Uterus (tissue), 4 donors: Measurements from ENCODE around the gene SLC16A3. TPM values are rescaled to one million over a fixed set of nuclear protein-coding genes. Genes with fewer than 3 reads are reported as not detected.

Source experiments
- DNase-seq, 2 donors: peaks; one replicate each; pipeline ENCODE4 v3.0.0-alpha.2; 2019 to 2020
- H3K27ac ChIP-seq, 2 donors: fragments of 200-600 bp; sonication (generic); 1 replicate in 1 of 2; 2 replicates in 1 of 2; pipeline ENCODE4 v1.5.1; 2016 to 2018
- H3K27me3 ChIP-seq, 2 donors: fragments of 200-600 bp; sonication (generic); one replicate each; pipeline ENCODE4 v1.5.1; 2018 to 2019; ENCODE audit warnings: control low read depth in 1 of 2
- H3K36me3 ChIP-seq, 2 donors: fragments of 200-600 bp; sonication (generic); one replicate each; pipeline ENCODE4 v1.5.1; 2019; ENCODE audit warnings: control low read depth in 1 of 2
- H3K4me1 ChIP-seq, 2 donors: fragments of 200-600 bp; sonication (generic); one replicate each; pipeline ENCODE4 v1.5.1; 2018 to 2019; ENCODE audit warnings: control low read depth in 1 of 2
- H3K4me3 ChIP-seq, 2 donors: fragments of 200-600 bp; sonication (generic); 1 replicate in 1 of 2; 2 replicates in 1 of 2; pipeline ENCODE4 v1.5.1; 2018 to 2019; ENCODE audit warnings: mild to moderate bottlenecking in 1 of 2
- H3K9me3 ChIP-seq, 2 donors: fragments of 200-600 bp; sonication (generic); one replicate each; pipeline ENCODE4 v1.5.1; 2019; ENCODE audit warnings: control low read depth in 1 of 2
- POLR2A ChIP-seq, 2 donors: fragments of 450-650 bp; IDR thresholded peaks; one replicate each; pipeline ENCODE4 v1.6.1; 2016; ENCODE audit warnings: antibody characterized with exemption in 2 of 2, mild to moderate bottlenecking in 1 of 2, moderate library complexity in 1 of 2
- intact Hi-C: fragments of 100-400 bp; cut with DNase I; formaldehyde crosslinking; loops from one replicate; pipeline ENCODE4 v1.15.1; 2023; ENCODE audit warnings: low total_unique reads
- total RNA-seq, 4 donors: library from RNA; depleted of rRNA in 3 of 4; stranded (reverse); fragments of >200 nt in 3 of 4; gene quantifications; one replicate each; pipeline versions ENCODE4 v1.1.0 to v1.2.4, GENCODE V29; 2014 to 2023
- TF ChIP-seq, protein P1 (sequence below), 4 experiments: fragments of 200-600 bp in 2 of 4; fragments of 450-650 bp in 2 of 4; sonication (generic) in 2 of 4; IDR thresholded peaks; one replicate each; pipeline ENCODE4 v1.5.1; 2016 to 2019; ENCODE audit warnings: antibody characterized with exemption in 4 of 4, mild to moderate bottlenecking in 2 of 4, moderate library complexity in 1 of 4
- donor health status: DM: yes; HTN: yes; CAD: no.

Gene SLC16A3
- total RNA-seq, 4 donors from 2014 or later, result 1.5 to 28.6 (median 12.2) TPM

DNA sequence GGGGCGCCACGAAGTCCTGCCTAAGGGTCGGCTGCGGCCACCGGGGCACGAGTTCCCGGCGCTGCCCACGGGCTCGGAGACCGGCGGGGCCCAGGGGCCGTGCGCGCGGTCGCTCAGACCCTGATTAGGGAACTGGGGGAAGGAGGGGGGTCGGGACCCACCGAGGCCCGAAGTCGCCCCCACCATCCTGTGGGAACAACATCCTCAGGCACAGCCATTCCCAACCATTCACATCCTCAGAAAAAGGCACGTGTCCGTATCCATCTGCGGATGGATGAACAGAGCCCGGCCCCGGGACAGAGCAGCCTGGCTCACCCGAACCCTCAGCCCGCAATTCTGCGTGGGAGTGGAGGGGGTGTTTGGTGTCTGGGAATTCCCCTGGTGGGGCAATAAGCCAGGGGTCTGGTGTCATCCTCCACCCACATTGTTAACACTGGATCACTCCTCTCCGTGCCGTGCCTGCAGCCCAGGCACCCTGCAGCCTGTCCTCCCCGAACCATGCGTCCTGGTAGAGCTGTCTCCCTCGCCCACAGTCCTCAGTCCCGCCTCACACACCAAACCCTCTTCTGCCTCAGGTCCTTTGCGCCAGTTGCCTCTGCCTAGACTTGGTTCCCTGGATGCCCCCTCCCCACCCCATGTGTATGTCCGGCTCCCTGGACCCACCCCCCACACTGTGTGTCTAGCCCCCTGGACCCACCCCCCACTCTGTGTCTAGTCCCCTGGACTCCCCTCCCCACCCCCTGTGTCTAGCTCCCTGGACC lies 15.4 kb upstream of the SLC16A3 start:
- Histone ChIP-seq H3K27ac (peak overlapping the region; percentile 92 to 93), H3K36me3 (no peaks in the 10 kb centered on the region), H3K27me3 (no peaks in the 10 kb centered on the region), H3K4me3 (peak overlapping the region; percentile 45 to 86), H3K9me3 (no peaks in the 10 kb centered on the region), H3K4me1 (peaks cover 0 to 4% of the 10 kb centered on the region in 2 donors)
- intact Hi-C loops, result no loop called here
- peak; percentile 60 to 66 for DNase-seq
- no peak for TF ChIP-seq POLR2A (IDR thresholded peaks at IDR 0.05)
- TF ChIP-seq, protein P1, sequence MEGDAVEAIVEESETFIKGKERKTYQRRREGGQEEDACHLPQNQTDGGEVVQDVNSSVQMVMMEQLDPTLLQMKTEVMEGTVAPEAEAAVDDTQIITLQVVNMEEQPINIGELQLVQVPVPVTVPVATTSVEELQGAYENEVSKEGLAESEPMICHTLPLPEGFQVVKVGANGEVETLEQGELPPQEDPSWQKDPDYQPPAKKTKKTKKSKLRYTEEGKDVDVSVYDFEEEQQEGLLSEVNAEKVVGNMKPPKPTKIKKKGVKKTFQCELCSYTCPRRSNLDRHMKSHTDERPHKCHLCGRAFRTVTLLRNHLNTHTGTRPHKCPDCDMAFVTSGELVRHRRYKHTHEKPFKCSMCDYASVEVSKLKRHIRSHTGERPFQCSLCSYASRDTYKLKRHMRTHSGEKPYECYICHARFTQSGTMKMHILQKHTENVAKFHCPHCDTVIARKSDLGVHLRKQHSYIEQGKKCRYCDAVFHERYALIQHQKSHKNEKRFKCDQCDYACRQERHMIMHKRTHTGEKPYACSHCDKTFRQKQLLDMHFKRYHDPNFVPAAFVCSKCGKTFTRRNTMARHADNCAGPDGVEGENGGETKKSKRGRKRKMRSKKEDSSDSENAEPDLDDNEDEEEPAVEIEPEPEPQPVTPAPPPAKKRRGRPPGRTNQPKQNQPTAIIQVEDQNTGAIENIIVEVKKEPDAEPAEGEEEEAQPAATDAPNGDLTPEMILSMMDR (IDR thresholded peaks at IDR 0.05), result no peak

DNA sequence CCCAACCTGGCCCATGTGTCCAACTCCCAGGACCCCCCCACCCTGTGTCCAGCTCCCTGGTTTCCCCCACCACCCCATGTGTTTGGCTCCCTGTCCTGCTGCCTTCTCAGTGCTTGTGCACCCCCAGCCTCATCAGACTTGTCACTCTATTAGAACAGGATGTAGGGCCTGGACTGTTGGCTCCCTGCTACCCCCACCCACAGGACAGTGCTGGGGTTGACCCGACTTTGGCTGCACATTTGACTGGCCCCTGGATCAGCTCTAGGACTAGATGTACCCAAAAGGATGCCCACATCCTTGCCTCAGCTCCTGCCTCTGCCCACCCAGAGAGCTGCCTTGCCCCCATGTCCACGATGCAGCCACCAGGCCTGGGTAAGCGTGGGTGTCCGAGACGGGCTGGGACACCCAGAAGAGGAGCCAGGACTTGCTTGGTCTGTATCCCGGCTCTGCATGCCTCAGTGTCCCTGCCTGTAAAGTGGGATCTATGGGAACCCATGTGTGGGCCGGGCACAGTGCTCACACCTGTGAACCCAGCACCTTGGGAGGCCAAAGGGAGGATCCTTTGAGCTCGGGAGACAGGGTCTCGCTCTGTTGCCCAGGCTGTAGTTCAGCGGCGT lies 14.7 kb upstream of the SLC16A3 start:
- no peak overlapping the region for H3K4me3 ChIP-seq
- intact Hi-C loops, result no loop called here
- H3K4me1 ChIP-seq, result peaks cover 0 to 4% of the 10 kb centered on the region in 2 donors
- TF ChIP-seq POLR2A (IDR thresholded peaks at IDR 0.05), result no peak
- TF ChIP-seq, protein P1 (IDR thresholded peaks at IDR 0.05), result no peak
- H3K27me3 ChIP-seq, result no peaks in the 10 kb centered on the region
- DNase-seq, result no peak
- H3K36me3 ChIP-seq, result no peaks in the 10 kb centered on the region
- H3K9me3 ChIP-seq, result no peaks in the 10 kb centered on the region
- H3K27ac ChIP-seq, result no peak overlapping the region

DNA sequence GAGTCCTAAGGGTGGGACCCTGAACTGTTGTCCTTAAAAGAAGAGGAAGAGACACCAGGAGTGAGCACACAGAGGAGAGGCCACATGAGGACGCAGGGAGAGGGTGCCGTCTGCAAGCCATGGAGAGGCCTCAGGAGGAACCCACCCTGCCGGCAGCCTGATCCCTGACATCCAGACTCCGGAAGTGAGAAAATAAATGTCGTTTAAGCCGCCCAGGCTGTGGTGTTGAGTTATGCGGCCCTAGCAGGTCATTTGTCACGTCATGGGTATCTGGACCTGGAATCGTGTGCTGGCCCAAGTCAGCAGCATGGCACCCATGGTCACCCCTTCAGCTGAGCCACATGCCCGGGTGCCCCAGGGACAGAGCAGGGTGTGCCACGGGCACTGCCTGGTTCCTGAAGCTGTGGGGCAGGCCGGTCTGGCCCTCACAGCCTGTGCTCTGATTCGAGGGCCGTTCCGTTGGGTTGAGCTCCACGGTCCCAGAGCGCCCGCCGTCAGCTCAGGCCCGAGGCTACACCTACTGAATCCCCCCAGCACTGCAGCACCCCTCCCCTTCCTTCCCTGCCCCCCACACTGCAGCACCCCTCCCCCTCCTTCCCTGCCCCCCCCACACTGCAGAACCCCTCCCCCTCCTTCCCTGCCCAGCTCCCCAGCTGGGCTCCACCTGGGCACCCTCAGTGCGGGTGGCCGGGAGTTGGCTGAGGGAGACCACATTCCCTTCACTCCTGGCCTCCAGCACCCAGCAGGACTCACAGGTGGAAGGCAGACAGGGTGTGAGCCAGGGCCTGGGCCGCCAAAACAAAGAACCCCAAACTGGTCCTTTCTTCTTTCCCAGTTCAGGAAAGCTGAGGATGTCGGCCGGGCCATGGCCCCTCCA lies 13.5 kb upstream of the SLC16A3 start:
- DNase-seq, result no peak
- peaks cover 0 to 4% of the 10 kb centered on the region in 2 donors for H3K4me1 ChIP-seq
- intact Hi-C loops, result no loop called here
- H3K4me3 ChIP-seq, result no peak overlapping the region
- no peaks in the 10 kb centered on the region for H3K27me3 ChIP-seq
- H3K36me3 ChIP-seq, result no peaks in the 10 kb centered on the region
- H3K27ac ChIP-seq, result no peak overlapping the region
- no peaks in the 10 kb centered on the region for H3K9me3 ChIP-seq
- no peak for TF ChIP-seq POLR2A (IDR thresholded peaks at IDR 0.05)
- TF ChIP-seq, protein P1 (IDR thresholded peaks at IDR 0.05), result no peak

DNA sequence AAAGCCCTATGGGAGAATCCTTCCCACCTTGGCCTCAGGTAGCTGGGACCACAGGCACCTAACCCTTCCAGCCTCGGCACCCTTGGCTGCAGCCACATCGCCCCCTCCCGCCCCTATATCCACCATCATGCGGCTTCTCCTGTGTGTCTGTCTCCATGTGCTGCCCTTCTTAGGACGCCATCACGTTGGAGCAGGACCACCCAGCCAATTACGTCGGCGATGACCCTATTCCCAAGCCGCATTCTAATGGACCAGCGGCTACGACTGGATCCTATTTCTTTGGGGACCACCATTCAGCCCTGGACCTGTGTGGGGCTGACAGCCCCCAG lies 12.9 kb upstream of the SLC16A3 start:
- intact Hi-C loops, result no loop called here
- no peak overlapping the region for H3K27ac ChIP-seq
- H3K4me1 ChIP-seq, result peaks cover 0 to 4% of the 10 kb centered on the region in 2 donors

More for the DNA sequence above, 12.9 kb upstream of the SLC16A3 start:
- no peak for TF ChIP-seq POLR2A (IDR thresholded peaks at IDR 0.05)
- TF ChIP-seq, protein P1 (IDR thresholded peaks at IDR 0.05), result no peak
- Histone ChIP-seq H3K4me3 (no peak overlapping the region), H3K36me3 (no peaks in the 10 kb centered on the region), H3K9me3 (no peaks in the 10 kb centered on the region), H3K27me3 (no peaks in the 10 kb centered on the region)
- no peak for DNase-seq
